GM23338 (cell line): ENCODE results near the gene GPR32. TPM values are rescaled to one million over a fixed set of nuclear protein-coding genes. Genes with fewer than 3 reads are reported as not detected.

ENCODE experiments used
- ATAC-seq: fragments of 200-7000 bp; cut with Tn5 transposase; 3 replicates; pipeline ENCODE4 v1.9.1; 2020
- DNase-seq: peaks from one replicate; pipeline ENCODE4 v3.0.0-alpha.2; 2015; ENCODE audit warnings: low spot score
- H2AFZ ChIP-seq: fragments of 200-600 bp; sonication (generic); 2 replicates; pipeline ENCODE4 v1.8.0; 2016; ENCODE audit warnings: antibody characterized with exemption, mild to moderate bottlenecking, moderate library complexity
- H3F3A ChIP-seq: fragments of 200-600 bp; sonication (generic); replicated peaks from 2 replicates; pipeline ENCODE4 v1.8.0; 2017; ENCODE audit warnings: antibody characterized with exemption, mixed run types, low read depth
- H3K27ac ChIP-seq: fragments of 200-600 bp; sonication (generic); 2 replicates; pipeline ENCODE4 v1.6.1; 2016; ENCODE audit warnings: low read depth
- H3K27me3 ChIP-seq: fragments of 200-600 bp; sonication (generic); 2 replicates; pipeline ENCODE4 v1.8.0; 2016; ENCODE audit warnings: mild to moderate bottlenecking, mixed run types, moderate library complexity; ENCODE audit not compliant: insufficient read depth
- H3K36me3 ChIP-seq: fragments of 200-600 bp; sonication (generic); 2 replicates; pipeline ENCODE4 v1.8.0; 2016; ENCODE audit warnings: mild to moderate bottlenecking; ENCODE audit not compliant: insufficient read depth
- H3K4me1 ChIP-seq: fragments of 200-600 bp; sonication (generic); 2 replicates; pipeline ENCODE4 v1.8.0; 2016; ENCODE audit warnings: mild to moderate bottlenecking, moderate library complexity; ENCODE audit not compliant: insufficient read depth
- H3K4me2 ChIP-seq: fragments of 200-600 bp; sonication (generic); 2 replicates; pipeline ENCODE4 v1.7.1; 2017; ENCODE audit warnings: mixed run types
- H3K4me3 ChIP-seq: fragments of 200-600 bp; sonication (generic); 2 replicates; pipeline ENCODE4 v1.6.1; 2016; ENCODE audit warnings: mixed run types
- H3K79me2 ChIP-seq: fragments of 200-600 bp; sonication (generic); replicated peaks from 2 replicates; pipeline ENCODE4 v1.8.0; 2017; ENCODE audit warnings: mild to moderate bottlenecking; ENCODE audit not compliant: insufficient read depth
- H3K9me2 ChIP-seq: fragments of 200-600 bp; sonication (generic); 2 replicates; pipeline ENCODE4 v1.8.0; 2017; ENCODE audit not compliant: insufficient read depth
- H4K20me1 ChIP-seq: fragments of 200-600 bp; sonication (generic); replicated peaks from 2 replicates; pipeline ENCODE4 v1.8.0; 2017; ENCODE audit warnings: mild to moderate bottlenecking; ENCODE audit not compliant: insufficient read depth
- H3K27ac Mint-ChIP-seq: 2 replicates; pipeline ENCODE4 v1.8.0; 2020; ENCODE audit warnings: inconsistent platforms, mild to moderate bottlenecking, moderate library complexity, mixed read lengths
- H3K27me3 Mint-ChIP-seq: 3 replicates; pipeline ENCODE4 v1.8.0; 2022; ENCODE audit warnings: low read depth, mild to moderate bottlenecking, moderate library complexity, mixed read lengths, inconsistent platforms; ENCODE audit not compliant: insufficient read depth, poor library complexity
- H3K36me3 Mint-ChIP-seq: 3 replicates; pipeline ENCODE4 v1.8.0; 2021; ENCODE audit warnings: low read depth, mild to moderate bottlenecking, inconsistent platforms, moderate library complexity, mixed read lengths
- H3K4me1 Mint-ChIP-seq: 3 replicates; pipeline ENCODE4 v1.8.0; 2020; ENCODE audit warnings: mild to moderate bottlenecking, inconsistent platforms, mixed read lengths
- H3K4me3 Mint-ChIP-seq: 3 replicates; pipeline ENCODE4 v1.8.0; 2021; ENCODE audit warnings: moderate library complexity, mild to moderate bottlenecking, inconsistent platforms, mixed read lengths
- H3K9me3 Mint-ChIP-seq: 3 replicates; pipeline ENCODE4 v1.8.0; 2020; ENCODE audit warnings: moderate library complexity, mild to moderate bottlenecking, inconsistent platforms, mixed read lengths
- EZH2 ChIP-seq: fragments of 200-600 bp; sonication (generic); IDR thresholded peaks from one replicate; pipeline ENCODE4 v1.8.0; 2017; ENCODE audit warnings: antibody characterized with exemption, mild to moderate bottlenecking, low read depth; ENCODE audit not compliant: unreplicated experiment
- EZH2phosphoT487 ChIP-seq: fragments of 200-600 bp; sonication (generic); IDR thresholded peaks from one replicate; pipeline ENCODE4 v1.8.1; 2018; ENCODE audit warnings: antibody characterized with exemption; ENCODE audit not compliant: unreplicated experiment
- NANOG ChIP-seq: IDR thresholded peaks from 2 replicates; pipeline ENCODE4 v1.6.1; 2016; ENCODE audit warnings: antibody characterized with exemption, borderline replicate concordance
- POLR2AphosphoS5 ChIP-seq: IDR thresholded peaks from 2 replicates; pipeline ENCODE4 v1.6.1; 2016; ENCODE audit warnings: antibody characterized with exemption, low read depth
- ZNF114 ChIP-seq: fragments of 250-450 bp; sonication (Bioruptor Pico); IDR thresholded peaks from 2 replicates; pipeline ENCODE4 v1.5.0; 2020; ENCODE audit warnings: mild to moderate bottlenecking, moderate library complexity
- ZNF331 ChIP-seq: fragments of 250-450 bp; sonication (Bioruptor Pico); IDR thresholded peaks from 2 replicates; pipeline ENCODE4 v1.5.0; 2020; ENCODE audit warnings: low read depth, mild to moderate bottlenecking, moderate library complexity
- polyA plus RNA-seq: library from polyadenylated mRNA; unstranded; fragments of >200 nt; fragmentation: Nextera tagmentation; extraction: Ambion mirVana; gene quantifications from 2 replicates; pipeline ENCODE4 v1.2.1, GENCODE V29; 2016
- total RNA-seq: library from RNA; depleted of rRNA; stranded (reverse); fragments of >200 nt; shearing (Covaris generic); gene quantifications from 2 replicates; pipeline ENCODE4 v1.2.3, GENCODE V29; 2014
- TF ChIP-seq, protein P1 (sequence below): fragments of 250-450 bp; sonication (Bioruptor Pico); IDR thresholded peaks from 2 replicates; pipeline ENCODE4 v1.5.0; 2020; ENCODE audit warnings: mild to moderate bottlenecking, moderate library complexity
- TF ChIP-seq, protein P2 (sequence below): IDR thresholded peaks from 2 replicates; pipeline ENCODE4 v1.6.1; 2016; ENCODE audit warnings: antibody characterized with exemption

The GPR32 gene
- total and polyA plus RNA-seq, 2 experiments from 2014 or later = not detected

DNA sequence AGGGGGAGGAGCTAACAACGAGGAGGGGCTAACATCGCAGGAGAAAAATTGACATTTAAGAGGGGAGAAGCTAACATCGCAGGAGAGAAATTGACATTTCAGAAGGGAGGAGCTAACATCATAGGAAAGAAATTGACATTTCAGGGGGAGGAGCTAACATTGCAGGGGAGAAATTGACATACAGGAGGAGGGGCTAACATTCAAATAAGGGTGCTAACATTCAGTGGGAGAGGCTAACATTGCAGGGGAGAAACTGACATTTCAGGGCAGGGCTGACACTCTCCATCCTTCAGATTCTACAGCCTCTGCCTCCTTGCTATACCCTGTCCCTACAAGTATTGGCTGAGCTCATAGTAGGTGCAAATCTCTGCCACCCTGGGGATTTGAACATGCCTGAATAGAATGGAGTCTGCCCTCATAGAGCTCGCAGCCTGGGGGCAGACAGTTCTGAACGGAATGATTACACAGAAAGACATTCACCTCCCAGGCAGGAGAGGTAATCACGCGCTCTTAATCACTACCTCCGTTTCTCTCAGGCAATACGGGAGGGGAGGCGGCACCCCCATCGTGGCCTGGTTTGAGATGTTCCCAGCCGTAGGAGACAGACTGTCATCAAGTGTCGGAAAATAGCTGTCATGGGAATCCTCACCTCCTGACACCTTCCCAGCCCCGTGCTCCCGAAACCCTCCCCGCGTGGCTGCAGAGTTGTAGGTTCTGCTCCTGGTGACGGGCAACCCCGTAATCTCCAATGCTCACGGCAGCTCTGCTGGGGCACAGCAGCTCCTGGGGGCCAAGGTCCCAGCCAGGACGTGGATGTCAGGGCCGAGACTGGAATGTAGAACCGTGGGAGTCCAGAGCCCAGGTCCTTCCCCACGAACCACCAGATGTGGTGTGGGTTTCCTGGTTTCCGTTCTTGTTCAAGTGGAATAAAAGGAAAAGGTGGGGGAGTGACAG, 9.5 kb downstream of the GPR32 start:
- H2AFZ ChIP-seq = no peak overlapping the region
- H3K9me2 ChIP-seq = no peaks in the 10 kb centered on the region
- peaks cover 63% of the 10 kb centered on the region for H3K27me3 ChIP-seq
- DNase-seq (no peak), ATAC-seq (no peak)
- H3F3A ChIP-seq = peaks cover 4% of the 10 kb centered on the region
- H3K79me2 ChIP-seq = no peaks in the 10 kb centered on the region
- H4K20me1 ChIP-seq = no peaks in the 10 kb centered on the region
- no peak overlapping the region for H3K4me3 ChIP-seq
- H3K4me1 ChIP-seq = peaks cover 13% of the 10 kb centered on the region
- H3K4me2 ChIP-seq = no peak overlapping the region
- Mint-ChIP-seq H3K4me3 (no peak overlapping the region), H3K27me3 (peaks cover 15% of the 10 kb centered on the region), H3K36me3 (peaks cover 31% of the 10 kb centered on the region), H3K4me1 (no peaks in the 10 kb centered on the region), H3K9me3 (peaks cover 92% of the 10 kb centered on the region), H3K27ac (no peak overlapping the region)
- H3K27ac ChIP-seq = no peak overlapping the region
- no peaks in the 10 kb centered on the region for H3K36me3 ChIP-seq
- TF ChIP-seq NANOG = no peak
- TF ChIP-seq, protein P1, sequence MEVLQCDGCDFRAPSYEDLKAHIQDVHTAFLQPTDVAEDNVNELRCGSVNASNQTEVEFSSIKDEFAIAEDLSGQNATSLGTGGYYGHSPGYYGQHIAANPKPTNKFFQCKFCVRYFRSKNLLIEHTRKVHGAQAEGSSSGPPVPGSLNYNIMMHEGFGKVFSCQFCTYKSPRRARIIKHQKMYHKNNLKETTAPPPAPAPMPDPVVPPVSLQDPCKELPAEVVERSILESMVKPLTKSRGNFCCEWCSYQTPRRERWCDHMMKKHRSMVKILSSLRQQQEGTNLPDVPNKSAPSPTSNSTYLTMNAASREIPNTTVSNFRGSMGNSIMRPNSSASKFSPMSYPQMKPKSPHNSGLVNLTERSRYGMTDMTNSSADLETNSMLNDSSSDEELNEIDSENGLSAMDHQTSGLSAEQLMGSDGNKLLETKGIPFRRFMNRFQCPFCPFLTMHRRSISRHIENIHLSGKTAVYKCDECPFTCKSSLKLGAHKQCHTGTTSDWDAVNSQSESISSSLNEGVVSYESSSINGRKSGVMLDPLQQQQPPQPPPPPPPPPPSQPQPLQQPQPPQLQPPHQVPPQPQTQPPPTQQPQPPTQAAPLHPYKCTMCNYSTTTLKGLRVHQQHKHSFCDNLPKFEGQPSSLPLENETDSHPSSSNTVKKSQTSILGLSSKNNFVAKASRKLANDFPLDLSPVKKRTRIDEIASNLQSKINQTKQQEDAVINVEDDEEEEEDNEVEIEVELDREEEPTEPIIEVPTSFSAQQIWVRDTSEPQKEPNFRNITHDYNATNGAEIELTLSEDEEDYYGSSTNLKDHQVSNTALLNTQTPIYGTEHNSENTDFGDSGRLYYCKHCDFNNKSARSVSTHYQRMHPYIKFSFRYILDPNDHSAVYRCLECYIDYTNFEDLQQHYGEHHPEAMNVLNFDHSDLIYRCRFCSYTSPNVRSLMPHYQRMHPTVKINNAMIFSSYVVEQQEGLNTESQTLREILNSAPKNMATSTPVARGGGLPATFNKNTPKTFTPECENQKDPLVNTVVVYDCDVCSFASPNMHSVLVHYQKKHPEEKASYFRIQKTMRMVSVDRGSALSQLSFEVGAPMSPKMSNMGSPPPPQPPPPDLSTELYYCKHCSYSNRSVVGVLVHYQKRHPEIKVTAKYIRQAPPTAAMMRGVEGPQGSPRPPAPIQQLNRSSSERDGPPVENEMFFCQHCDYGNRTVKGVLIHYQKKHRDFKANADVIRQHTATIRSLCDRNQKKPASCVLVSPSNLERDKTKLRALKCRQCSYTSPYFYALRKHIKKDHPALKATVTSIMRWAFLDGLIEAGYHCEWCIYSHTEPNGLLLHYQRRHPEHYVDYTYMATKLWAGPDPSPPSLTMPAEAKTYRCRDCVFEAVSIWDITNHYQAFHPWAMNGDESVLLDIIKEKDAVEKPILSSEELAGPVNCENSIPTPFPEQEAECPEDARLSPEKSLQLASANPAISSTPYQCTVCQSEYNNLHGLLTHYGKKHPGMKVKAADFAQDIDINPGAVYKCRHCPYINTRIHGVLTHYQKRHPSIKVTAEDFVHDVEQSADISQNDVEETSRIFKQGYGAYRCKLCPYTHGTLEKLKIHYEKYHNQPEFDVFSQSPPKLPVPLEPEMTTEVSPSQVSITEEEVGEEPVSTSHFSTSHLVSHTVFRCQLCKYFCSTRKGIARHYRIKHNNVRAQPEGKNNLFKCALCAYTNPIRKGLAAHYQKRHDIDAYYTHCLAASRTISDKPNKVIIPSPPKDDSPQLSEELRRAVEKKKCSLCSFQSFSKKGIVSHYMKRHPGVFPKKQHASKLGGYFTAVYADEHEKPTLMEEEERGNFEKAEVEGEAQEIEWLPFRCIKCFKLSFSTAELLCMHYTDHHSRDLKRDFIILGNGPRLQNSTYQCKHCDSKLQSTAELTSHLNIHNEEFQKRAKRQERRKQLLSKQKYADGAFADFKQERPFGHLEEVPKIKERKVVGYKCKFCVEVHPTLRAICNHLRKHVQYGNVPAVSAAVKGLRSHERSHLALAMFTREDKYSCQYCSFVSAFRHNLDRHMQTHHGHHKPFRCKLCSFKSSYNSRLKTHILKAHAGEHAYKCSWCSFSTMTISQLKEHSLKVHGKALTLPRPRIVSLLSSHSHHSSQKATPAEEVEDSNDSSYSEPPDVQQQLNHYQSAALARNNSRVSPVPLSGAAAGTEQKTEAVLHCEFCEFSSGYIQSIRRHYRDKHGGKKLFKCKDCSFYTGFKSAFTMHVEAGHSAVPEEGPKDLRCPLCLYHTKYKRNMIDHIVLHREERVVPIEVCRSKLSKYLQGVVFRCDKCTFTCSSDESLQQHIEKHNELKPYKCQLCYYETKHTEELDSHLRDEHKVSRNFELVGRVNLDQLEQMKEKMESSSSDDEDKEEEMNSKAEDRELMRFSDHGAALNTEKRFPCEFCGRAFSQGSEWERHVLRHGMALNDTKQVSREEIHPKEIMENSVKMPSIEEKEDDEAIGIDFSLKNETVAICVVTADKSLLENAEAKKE (CRISPR knock-in tag) = no peak

DNA sequence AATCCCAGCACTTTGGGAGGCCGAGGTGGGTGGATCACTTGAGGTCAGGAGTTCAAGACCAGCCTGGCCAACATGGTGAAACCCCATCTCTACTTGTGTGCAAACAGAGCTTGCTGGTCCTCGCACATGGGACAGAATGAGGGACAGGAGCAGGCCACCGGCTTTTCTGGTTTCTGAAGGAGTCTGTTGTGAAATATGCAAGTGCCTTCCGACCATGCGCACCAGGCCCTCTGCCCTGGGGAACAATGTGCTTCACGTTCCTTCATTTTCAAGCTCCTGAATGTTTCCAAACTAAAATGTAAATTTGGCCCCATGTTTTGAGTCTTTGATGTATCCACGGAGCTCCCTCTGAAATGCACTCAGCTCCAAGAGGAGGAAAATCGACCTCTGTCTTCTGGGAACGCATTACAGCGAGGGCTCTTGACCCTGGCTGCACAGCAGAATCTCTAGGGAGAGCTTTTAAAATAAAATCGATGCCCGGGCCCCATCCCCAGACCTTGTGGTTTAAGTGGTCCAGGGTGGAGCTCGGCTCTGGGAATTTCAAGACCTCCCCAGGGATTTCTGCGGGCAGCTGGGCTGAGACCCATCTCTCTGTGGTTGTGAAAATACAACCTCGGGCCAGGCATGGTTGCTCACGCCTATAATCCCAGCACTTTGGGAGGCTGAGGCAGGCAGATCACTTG, 10.6 kb downstream of the GPR32 start:
- Mint-ChIP-seq H3K27me3 (peaks cover 16% of the 10 kb centered on the region), H3K4me3 (no peak overlapping the region), H3K27ac (no peak overlapping the region), H3K4me1 (no peaks in the 10 kb centered on the region), H3K36me3 (peaks cover 28% of the 10 kb centered on the region), H3K9me3 (peaks cover 90% of the 10 kb centered on the region)
- Histone ChIP-seq H3K27ac (no peak overlapping the region), H3K4me2 (no peak overlapping the region), H3K27me3 (peaks cover 53% of the 10 kb centered on the region), H2AFZ (no peak overlapping the region), H3K4me3 (no peak overlapping the region), H3K36me3 (no peaks in the 10 kb centered on the region), H4K20me1 (no peaks in the 10 kb centered on the region), H3K79me2 (no peaks in the 10 kb centered on the region), H3K4me1 (peaks cover 13% of the 10 kb centered on the region), H3F3A (peaks cover 4% of the 10 kb centered on the region), H3K9me2 (no peaks in the 10 kb centered on the region)
- no peak for DNase-seq
- ATAC-seq = no peak
- TF ChIP-seq ZNF114 (no peak), ZNF331 (CRISPR knock-in tag) (no peak), NANOG (no peak), POLR2AphosphoS5 (no peak), EZH2 (no peak), EZH2phosphoT487 (no peak)
- TF ChIP-seq, protein P2, sequence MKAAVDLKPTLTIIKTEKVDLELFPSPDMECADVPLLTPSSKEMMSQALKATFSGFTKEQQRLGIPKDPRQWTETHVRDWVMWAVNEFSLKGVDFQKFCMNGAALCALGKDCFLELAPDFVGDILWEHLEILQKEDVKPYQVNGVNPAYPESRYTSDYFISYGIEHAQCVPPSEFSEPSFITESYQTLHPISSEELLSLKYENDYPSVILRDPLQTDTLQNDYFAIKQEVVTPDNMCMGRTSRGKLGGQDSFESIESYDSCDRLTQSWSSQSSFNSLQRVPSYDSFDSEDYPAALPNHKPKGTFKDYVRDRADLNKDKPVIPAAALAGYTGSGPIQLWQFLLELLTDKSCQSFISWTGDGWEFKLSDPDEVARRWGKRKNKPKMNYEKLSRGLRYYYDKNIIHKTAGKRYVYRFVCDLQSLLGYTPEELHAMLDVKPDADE = no peak
